Posterior vena cava (tissue), 2 donors: Measurements from ENCODE around the gene INPP4B. TPM values are rescaled to one million over a fixed set of nuclear protein-coding genes. Genes with fewer than 3 reads are reported as not detected.

ENCODE experiments used
- DNase-seq: peaks from one replicate; pipeline ENCODE4 v3.0.0-alpha.2; 2020; ENCODE audit warnings: low spot score
- intact Hi-C, 2 donors: fragments of 100-400 bp; cut with DNase I; formaldehyde crosslinking; loops; one replicate each; pipeline versions ENCODE4 v1.14.1 to v1.14.2; 2022 to 2023
- total RNA-seq, 2 donors: library from RNA; stranded (reverse); fragmentation: NEBNext Ultra II Directional; extraction: Animal tissue kit (Norgen Biotek cat#: 25700); gene quantifications; one replicate each; pipeline ENCODE4 v1.2.1, GENCODE V29; 2021
- donor health status: DM: yes; HTN: yes; CAD: no.
- donor health status: DM: yes; HTN: yes; CAD: no.

Gene INPP4B
- total RNA-seq, 2 donors from 2014 or later = 24.9 to 25.7 TPM

DNA sequence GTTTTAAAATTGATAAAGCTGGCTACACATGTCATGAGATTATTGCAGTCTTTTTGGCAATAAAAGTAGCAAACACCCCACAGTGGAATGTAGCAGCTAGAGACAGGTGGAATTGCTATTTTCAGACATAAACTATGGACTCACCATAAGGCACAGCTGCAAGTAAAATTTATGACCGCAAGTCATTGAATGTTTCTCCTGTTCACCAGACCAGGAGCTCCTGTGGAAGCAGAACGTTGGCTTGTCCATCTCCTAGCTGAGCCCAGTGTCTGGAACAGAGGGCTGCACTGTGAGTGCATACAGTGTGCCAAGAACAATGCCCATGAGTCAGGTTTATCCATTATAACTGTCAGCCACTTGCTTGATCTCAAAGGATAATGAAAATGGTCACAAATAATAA is 538.2 kb downstream of the INPP4B start:
- intact Hi-C loops = no loop called here
- no peak for DNase-seq

- intact Hi-C loops = no loop called here
- no peak for DNase-seq
Measured at GRCh38 chr4:142297313-142297712, 548.8 kb downstream of the INPP4B start.

GRCh38 chr4:142293536-142293935 is 552.6 kb downstream of the INPP4B start:
- DNase-seq = no peak
- intact Hi-C loops = no loop called here

GRCh38 chr4:142292231-142292630 is 553.9 kb downstream of the INPP4B start:
- DNase-seq = no peak
- intact Hi-C loops = no loop called here

- DNase-seq = no peak
Measured at GRCh38 chr4:142291299-142292050, 554.6 kb downstream of the INPP4B start.

GRCh38 chr4:142287371-142287770 is 558.7 kb downstream of the INPP4B start:
- no peak for DNase-seq
- intact Hi-C loops = no loop called here

More at GRCh38 chr4:142291299-142292050, 554.6 kb downstream of the INPP4B start:
- intact Hi-C loops = no loop called here

DNA sequence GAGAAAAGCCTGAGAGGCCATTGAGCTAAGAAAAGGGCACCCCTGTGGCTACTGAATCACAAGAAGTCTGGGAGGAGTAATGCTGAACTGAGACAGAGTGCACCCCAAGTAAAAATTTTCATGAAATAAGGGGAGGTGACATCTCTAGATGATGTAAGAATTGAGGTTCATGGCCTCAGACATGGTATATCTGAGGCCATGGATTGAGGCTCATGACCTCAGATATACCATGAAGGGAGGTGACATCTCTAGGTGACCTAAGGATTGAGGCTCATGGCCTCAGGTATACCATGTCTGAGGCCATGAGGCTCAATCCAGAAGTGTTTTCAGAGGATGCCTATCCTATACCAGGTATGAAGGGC is 560.9 kb downstream of the INPP4B start:
- no peak for DNase-seq
- intact Hi-C loops = no loop called here

DNA sequence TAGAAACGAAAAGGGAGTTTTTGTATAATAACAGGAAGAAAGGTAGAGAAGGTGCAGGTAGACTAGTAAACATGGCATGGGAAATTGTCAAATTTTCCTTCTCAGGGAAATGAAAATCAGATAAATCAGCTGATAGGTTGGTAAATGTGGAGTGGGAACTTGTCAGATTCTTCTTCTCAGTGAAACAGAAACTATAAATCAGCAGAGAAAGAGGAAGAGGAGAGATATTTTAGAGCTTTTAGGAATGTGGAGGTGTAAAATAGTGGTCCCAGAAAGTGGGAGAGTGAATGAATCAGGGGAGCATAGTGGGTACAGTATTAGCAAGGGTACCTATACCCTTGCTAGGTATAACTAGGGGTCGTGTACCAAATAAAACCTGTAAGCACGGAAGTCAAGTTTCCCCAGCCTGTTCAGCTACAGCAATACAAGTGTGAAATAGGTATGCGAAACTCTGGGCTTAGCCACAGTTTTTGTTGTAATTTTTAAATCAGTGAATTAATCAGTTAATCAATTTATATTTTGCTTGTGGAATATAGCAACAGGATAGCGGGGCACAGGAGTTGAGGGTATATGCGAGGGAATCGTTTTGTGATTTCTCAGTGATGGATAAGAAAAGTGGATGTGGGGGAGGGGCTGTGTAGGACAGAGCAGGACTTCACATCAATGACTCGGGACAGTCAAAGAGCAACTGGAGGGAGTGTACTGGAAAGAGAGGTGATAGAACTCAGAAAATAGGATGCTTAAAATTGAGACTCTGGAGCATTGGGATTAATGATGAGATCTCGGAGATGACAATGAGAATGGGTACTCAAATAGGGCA is 561.5 kb downstream of the INPP4B start:
- intact Hi-C loops = no loop called here
- no peak for DNase-seq

- intact Hi-C loops = no loop called here
Measured at GRCh38 chr4:142282870-142283431, 563.1 kb downstream of the INPP4B start.

DNA sequence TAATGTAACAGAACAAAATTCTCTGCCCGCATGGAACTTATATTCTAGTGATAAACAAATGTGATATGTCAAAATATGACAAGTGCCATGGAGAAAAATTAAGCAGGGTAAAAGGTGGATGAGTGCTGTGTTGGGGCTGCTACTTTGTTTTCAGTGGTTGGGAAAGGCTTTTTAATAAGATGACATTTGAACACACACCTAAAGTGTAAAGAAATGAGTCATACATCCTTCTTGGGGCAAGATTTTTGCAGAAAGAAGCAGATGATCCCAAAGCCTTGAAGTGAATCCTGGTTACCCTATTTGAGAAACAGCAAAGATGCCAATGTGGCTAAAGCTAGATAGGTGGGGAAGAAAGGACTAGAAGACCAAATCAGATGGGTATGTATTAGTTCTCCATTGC is 564.1 kb downstream of the INPP4B start:
- intact Hi-C loops = no loop called here
- DNase-seq = no peak

More at GRCh38 chr4:142282870-142283431, 563.1 kb downstream of the INPP4B start:
- no peak for DNase-seq

DNA sequence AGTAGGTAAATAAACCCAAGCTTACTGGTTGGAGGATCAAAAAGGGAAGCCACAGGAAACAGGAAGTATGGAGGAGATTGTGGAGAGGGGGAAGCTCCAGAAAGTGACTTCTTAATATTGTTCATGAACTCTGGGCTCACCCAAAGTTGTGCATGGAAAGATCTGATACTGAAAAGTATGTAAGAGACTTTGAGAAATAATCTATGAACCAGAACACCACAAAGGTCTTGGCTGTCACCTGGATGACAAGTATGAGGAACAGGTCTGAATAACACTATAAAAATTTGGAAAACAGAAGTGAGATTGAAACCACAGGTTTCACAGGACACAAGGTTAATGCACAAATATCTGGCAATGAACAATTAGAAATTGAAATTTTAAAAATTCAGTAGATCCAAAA is 567.4 kb downstream of the INPP4B start:
- intact Hi-C loops = no loop called here

DNA sequence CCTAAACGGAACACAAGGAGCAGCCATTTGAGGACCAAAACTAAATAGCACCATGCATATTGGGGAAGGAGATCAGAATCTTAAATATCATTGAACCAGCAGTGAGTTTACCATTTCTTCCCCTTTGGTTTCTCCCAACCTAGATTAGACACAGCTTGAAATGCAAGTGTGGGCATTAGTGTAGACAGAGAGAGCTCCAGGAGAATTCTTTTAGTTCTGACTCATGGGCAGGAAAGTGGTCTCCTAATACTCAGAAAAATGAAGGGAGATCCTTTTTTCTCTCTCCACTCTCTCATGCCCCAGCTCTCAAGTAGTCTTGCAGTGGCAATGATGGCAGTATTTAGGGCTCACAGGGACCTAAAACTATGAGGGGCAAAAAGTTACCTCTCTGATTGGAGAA is 567.9 kb downstream of the INPP4B start:
- DNase-seq = no peak
- intact Hi-C loops = no loop called here

More for the DNA sequence above, 567.4 kb downstream of the INPP4B start:
- DNase-seq = no peak

DNA sequence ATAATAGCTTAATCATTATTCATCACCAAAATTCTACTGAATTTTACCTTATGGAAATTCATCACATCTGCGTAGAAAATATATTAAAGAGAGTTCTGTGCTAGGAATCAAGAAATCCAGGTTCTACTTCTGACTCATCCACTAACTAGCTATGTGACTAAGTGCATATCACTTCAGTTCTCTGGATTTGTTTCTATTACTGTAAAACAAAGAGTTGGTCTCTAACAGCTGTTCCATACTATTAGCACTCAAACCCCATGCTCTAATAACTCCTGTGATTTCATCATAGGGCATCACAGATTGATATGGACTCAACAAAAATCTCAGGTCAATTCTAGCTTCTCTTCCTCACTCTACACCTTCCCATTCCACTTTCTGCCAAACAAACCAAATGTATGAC is 572.0 kb downstream of the INPP4B start:
- intact Hi-C loops = no loop called here
- no peak for DNase-seq

DNA sequence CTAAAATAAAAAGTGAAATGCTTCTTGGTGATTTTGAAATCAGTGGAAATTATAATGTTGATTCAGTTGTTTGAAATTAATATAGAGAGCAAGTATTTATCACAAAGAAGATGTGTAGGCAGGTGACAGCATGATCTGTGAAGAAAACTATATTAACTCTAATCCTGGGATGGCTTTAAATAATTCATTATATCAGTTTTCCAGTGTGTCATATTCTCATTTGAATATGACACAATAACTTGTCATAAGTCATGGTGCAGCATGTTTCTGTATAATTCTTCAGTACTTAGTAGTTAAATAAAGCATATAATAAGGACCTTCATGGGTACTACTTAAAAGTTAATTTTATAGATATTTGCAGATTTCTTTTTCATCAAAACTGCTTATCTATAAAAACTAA is 573.6 kb downstream of the INPP4B start:
- DNase-seq = no peak
- intact Hi-C loops = no loop called here

DNA sequence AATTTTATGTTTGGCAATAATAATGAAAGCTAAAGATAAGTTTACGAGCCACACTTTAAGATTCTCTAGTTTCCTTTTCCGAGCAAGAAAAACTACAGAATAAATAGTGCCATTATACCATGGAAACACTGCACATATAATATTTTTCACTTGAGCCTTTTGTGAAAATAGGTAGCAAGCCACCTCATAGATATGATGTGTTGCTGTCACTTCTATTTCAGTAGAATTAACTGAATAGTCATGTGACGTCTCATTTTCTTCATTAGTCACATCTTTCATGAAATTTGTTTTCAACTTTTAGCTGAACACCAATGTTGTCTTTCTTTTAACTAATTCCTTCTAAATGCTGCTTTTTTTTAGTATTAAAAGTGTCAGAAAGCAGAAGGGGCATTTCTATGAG is 574.3 kb downstream of the INPP4B start:
- no peak for DNase-seq
- intact Hi-C loops = no loop called here

GRCh38 chr4:142267101-142267500 is 579.0 kb downstream of the INPP4B start:
- intact Hi-C loops = no loop called here
- DNase-seq = no peak

DNA sequence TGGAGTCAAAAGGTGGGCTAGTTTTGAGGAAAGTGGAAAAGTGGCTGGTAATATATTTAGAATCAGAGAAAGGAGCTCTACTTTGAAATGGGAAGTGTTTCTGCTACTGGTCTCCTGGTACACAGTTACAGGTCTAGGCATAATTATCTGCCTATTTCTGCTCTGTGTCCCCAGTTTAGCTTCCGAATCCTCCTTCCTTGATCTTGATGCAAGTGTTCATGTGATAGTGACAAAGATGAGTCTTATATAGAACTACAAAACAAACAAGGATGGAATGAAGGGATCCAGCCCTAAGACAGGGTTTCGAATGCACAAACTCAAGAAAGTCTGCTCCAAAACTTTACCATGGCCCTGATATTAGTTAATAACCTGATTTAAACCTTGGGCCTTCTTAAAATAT is 580.2 kb downstream of the INPP4B start:
- intact Hi-C loops = no loop called here
- DNase-seq = no peak

DNA sequence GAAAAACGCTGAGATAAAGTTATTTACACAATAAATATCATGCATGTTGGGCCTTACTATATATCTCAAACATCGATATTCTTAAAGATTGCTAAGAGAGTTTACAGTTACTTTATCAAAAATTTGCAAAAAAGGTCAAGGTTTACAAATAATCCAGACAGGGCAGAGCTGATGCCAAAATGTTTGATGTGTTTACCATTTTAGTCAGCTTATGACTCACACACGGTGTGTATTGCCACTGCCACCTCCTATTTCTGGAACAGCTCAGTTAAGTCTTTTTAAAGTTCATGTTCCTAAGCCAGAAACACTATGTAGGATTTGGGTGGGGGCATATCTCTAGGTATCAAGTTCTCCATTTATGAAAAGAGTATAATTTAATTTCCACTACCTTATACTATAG is 580.6 kb downstream of the INPP4B start:
- intact Hi-C loops = no loop called here
- DNase-seq = no peak

DNA sequence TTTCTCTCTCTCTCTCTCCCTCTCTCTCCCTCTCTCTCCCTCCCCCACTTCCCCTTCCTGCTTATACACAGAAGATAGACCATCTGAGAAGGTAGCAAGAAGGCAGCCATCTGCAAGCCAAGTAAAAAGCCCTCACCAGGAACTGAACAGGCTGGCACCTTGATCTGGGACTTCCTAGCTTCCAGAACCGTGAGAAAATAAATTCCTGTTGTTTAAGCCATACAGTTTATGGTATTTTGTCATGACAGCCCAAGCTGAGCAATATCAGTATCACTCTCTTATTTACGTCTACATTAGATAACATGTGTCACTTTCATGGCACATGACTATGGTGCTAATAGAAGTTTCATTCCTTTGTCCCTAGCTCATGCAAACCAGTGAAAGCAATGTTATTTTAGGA is 581.1 kb downstream of the INPP4B start:
- intact Hi-C loops = no loop called here
- no peak for DNase-seq

DNA sequence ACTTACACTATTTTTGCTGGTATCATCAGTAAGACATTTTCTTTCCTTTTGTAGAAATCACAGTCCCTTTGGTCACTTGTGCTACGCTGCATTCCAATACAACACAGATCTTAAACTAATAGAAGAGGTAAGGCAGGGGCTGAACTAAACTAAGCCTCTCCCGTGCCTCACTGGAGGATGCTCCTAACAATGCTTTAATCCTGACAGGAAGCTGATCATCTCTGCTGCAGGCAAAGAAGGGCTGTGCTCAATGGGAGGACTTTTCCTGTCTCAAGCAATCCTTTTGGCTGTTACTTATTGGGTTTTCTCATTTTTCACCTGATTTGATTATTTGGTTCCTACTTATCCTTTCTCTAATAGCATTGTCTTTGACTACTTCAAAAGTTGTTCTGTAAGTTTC is 583.1 kb downstream of the INPP4B start:
- intact Hi-C loops = no loop called here
- no peak for DNase-seq

- intact Hi-C loops = no loop called here
- no peak for DNase-seq
Measured at GRCh38 chr4:142248946-142249345, 597.2 kb downstream of the INPP4B start.
